Endodermal cell (in vitro differentiated cells): Measurements from ENCODE around the gene XIAP. TPM values are rescaled to one million over a fixed set of nuclear protein-coding genes. Genes with fewer than 3 reads are reported as not detected.
A peak's percentile ranks its signal among the peaks of the same experiment; 100 is the strongest.

Experiments used
- DNase-seq: peaks from one replicate; pipeline ENCODE4 v3.0.0-alpha.2; 2017
- H3K27ac ChIP-seq: 2 replicates; pipeline ENCODE4 v1.5.1; 2013; ENCODE audit warnings: mild to moderate bottlenecking, low read depth, low read length, moderate library complexity
- H3K27me3 ChIP-seq: 2 replicates; pipeline ENCODE4 v1.6.1; 2013; ENCODE audit warnings: mild to moderate bottlenecking, low read length, moderate library complexity; ENCODE audit not compliant: insufficient read depth, control insufficient read depth, poor library complexity, severe bottlenecking
- H3K36me3 ChIP-seq: 2 replicates; pipeline ENCODE4 v1.7.0; 2013; ENCODE audit warnings: mild to moderate bottlenecking, low read length, moderate library complexity; ENCODE audit not compliant: control insufficient read depth, insufficient read depth
- H3K4me1 ChIP-seq: one replicate; pipeline ENCODE4 v1.7.0; 2013; ENCODE audit warnings: low read length; ENCODE audit not compliant: control insufficient read depth, insufficient read depth
- H3K4me3 ChIP-seq: 2 replicates; pipeline ENCODE4 v1.5.1; 2013; ENCODE audit warnings: mild to moderate bottlenecking, low read length, moderate library complexity
- H3K9ac ChIP-seq: 2 replicates; pipeline ENCODE4 v1.6.1; 2013; ENCODE audit warnings: mild to moderate bottlenecking, low read length, moderate library complexity; ENCODE audit not compliant: poor library complexity, severe bottlenecking; ENCODE audit errors: extremely low read depth
- H3K9me3 ChIP-seq: 2 replicates; pipeline ENCODE4 v1.6.1; 2013; ENCODE audit warnings: mild to moderate bottlenecking, low read length, moderate library complexity; ENCODE audit not compliant: control insufficient read depth
- H3K27ac Mint-ChIP-seq: 2 replicates; pipeline ENCODE4 v1.8.0; 2020; ENCODE audit warnings: mixed read lengths
- H3K27me3 Mint-ChIP-seq: 2 replicates; pipeline ENCODE4 v1.8.0; 2021; ENCODE audit warnings: mild to moderate bottlenecking, mixed read lengths; ENCODE audit not compliant: insufficient read depth
- H3K36me3 Mint-ChIP-seq: 2 replicates; pipeline ENCODE4 v1.8.0; 2020; ENCODE audit warnings: low read depth, mixed read lengths
- H3K4me1 Mint-ChIP-seq: 2 replicates; pipeline ENCODE4 v1.8.0; 2020; ENCODE audit warnings: mixed read lengths
- H3K4me3 Mint-ChIP-seq: 2 replicates; pipeline ENCODE4 v1.8.0; 2020; ENCODE audit warnings: mild to moderate bottlenecking, moderate library complexity, mixed read lengths
- H3K9me3 Mint-ChIP-seq: 2 replicates; pipeline ENCODE4 v1.8.0; 2020; ENCODE audit warnings: mild to moderate bottlenecking, mixed read lengths
- CTCF ChIP-seq: fragments of 200-600 bp; sonication (generic); conservative IDR thresholded peaks from 2 replicates; pipeline ENCODE4 v1.5.0; 2021; ENCODE audit warnings: antibody characterized with exemption, mild to moderate bottlenecking
- WGBS, 2 experiments: methylation state at CpG; one replicate each; pipeline versions ENCODE4 v1.1.5 to v1.1.7; 2013; ENCODE audit warnings: missing lambda C conversion rate in 2 of 2, mixed read lengths in 1 of 2; ENCODE audit not compliant: insufficient coverage in 1 of 2, insufficient read length in 1 of 2; 5-methylcytosine and 5-hydroxymethylcytosine counted together
- total RNA-seq, 2 donors: library from RNA; stranded (reverse); fragmentation: NEBNext Ultra II Directional in 1 of 2; extraction: Animal tissue kit (Norgen Biotek cat#: 25700) in 1 of 2; gene quantifications; 2 replicates in 1 of 2; 3 replicates in 1 of 2; pipeline ENCODE4 v1.2.1, GENCODE V29; 2021

XIAP gene
- total RNA-seq, 2 donors from 2014 or later, result 59.1 to 59.8 TPM

- no peaks in the 10 kb centered on the region for H3K9me3 ChIP-seq
- 82% methylated on average over 1 of the region's 2 CpGs; no CpG with 5 or more reads in 1 of the 2 experiments for WGBS, 2 experiments
- Mint-ChIP-seq H3K4me3 (no peak overlapping the region), H3K27me3 (no peaks in the 10 kb centered on the region), H3K36me3 (no peaks in the 10 kb centered on the region), H3K27ac (no peak overlapping the region), H3K9me3 (peaks cover 24% of the 10 kb centered on the region), H3K4me1 (no peaks in the 10 kb centered on the region)
- DNase-seq, result no peak
- no peak overlapping the region for H3K9ac ChIP-seq
- no peaks in the 10 kb centered on the region for H3K36me3 ChIP-seq
- H3K27ac ChIP-seq, result no peak overlapping the region
- H3K4me1 ChIP-seq, result no peaks in the 10 kb centered on the region
- H3K27me3 ChIP-seq, result no peaks in the 10 kb centered on the region
- no peak for TF ChIP-seq CTCF
- H3K4me3 ChIP-seq, result no peak overlapping the region
These were observed 83.6 kb downstream of the XIAP start for GRCh38 chrX:123943488-123943887.

DNA sequence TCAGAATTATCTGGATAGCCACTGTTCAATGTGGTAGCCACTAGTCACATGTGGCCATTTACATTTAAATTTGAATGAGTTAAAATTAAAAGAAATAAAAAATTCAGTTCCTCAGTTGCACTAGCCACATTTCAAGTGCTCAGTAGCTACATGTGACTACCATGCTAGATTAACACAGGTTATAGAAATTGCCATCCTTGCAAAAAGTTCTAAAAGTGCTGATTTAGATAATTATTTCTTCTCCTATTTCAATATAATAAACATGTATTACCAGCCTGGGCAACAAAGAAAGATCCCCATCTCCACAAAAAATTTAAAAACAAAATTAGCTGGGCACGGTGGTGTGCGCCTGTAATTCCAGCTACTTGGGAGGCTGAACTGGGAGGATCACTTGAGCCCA lies 90.0 kb downstream of the XIAP start:
- Histone ChIP-seq H3K9ac (no peak overlapping the region), H3K4me1 (no peaks in the 10 kb centered on the region), H3K4me3 (no peak overlapping the region), H3K27me3 (no peaks in the 10 kb centered on the region), H3K9me3 (no peaks in the 10 kb centered on the region), H3K36me3 (no peaks in the 10 kb centered on the region), H3K27ac (no peak overlapping the region)
- no peaks in the 10 kb centered on the region for H3K27me3 Mint-ChIP-seq
- no peaks in the 10 kb centered on the region for H3K36me3 Mint-ChIP-seq
- TF ChIP-seq CTCF, result no peak
- no peaks in the 10 kb centered on the region for H3K4me1 Mint-ChIP-seq
- WGBS, 2 experiments, result 100% methylated on average over 2 of the region's 2 CpGs; no CpG with 5 or more reads in 1 of the 2 experiments
- DNase-seq, result no peak
- no peak overlapping the region for H3K4me3 Mint-ChIP-seq
- no peak overlapping the region for H3K27ac Mint-ChIP-seq
- peaks cover 24% of the 10 kb centered on the region for H3K9me3 Mint-ChIP-seq

DNA sequence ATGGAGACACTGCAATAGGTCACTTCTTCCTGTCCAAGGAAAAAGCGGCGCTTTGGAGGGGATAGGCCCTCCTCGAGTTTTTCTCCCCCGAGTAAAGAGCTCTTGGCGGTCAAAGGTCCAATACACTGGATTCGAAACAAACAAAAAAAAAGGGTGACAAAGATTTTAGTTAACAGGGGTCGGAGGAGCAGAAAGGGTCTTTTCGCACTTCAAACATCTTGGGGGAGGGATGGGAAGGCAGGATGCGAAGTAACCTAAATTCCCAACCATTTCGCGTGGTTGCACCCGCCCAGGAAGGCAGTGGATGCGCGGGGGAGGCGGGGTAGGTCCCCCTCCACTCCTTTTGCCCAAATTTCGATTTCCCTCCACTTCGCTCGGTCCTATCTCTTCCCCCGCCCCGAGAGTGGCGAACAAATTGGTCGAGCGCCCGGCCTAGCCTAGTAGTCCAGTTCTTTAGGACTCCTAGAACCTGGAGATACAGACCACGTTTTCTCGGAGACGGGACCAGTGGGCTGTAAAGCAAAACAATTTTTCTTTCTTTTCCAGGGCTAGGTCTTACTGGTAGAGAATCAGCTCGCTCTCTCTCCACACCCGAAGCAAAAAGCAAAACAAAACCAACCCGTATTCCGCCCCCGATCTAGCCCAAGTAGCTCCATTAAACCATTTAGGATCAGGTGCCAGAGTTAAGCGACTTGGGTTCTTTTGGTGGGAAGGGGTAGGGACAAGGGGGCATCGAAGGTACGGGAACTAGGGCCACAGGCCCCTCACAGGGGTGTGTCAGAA lies 99.6 kb downstream of the XIAP start:
- peaks cover 2% of the 10 kb centered on the region for H3K27me3 Mint-ChIP-seq
- H3K36me3 Mint-ChIP-seq, result no peaks in the 10 kb centered on the region
- H3K4me1 Mint-ChIP-seq, result peaks cover 10% of the 10 kb centered on the region
- Histone ChIP-seq H3K9me3 (no peaks in the 10 kb centered on the region), H3K36me3 (no peaks in the 10 kb centered on the region), H3K4me1 (no peaks in the 10 kb centered on the region), H3K27ac (peak overlapping the region; percentile 76), H3K9ac (peak overlapping the region; percentile 80), H3K4me3 (peak overlapping the region; percentile 88), H3K27me3 (no peaks in the 10 kb centered on the region)
- H3K9me3 Mint-ChIP-seq, result peaks cover 11% of the 10 kb centered on the region
- peak overlapping the region; percentile 98 for H3K4me3 Mint-ChIP-seq
- no peak for TF ChIP-seq CTCF
- no peak for DNase-seq
- WGBS, 2 experiments, result 2 to 11% methylated on average over 7 to 35 of the region's 35 CpGs
- peak overlapping the region; percentile 100 for H3K27ac Mint-ChIP-seq
